C4-2B (cell line): Measurements from ENCODE around the gene EBF3.

ENCODE experiments used
- H3K27ac ChIP-seq: fragments of 450-650 bp; 2 replicates; pipeline ENCODE4 v1.5.1; 2017
- CTCF ChIP-seq: fragments of 450-650 bp; conservative IDR thresholded peaks from 2 replicates; pipeline ENCODE4 v1.5.1; 2017; ENCODE audit warnings: mild to moderate bottlenecking
- ZFX ChIP-seq: fragments of 450-650 bp; IDR thresholded peaks from 2 replicates; pipeline ENCODE4 v1.6.1; 2017

Gene EBF3

GRCh38 chr10:129893104-129894089 is 70.7 kb downstream of the EBF3 start:
- TF ChIP-seq ZFX: no peak
- no peak for TF ChIP-seq CTCF
- H3K27ac ChIP-seq: no peak overlapping the region

GRCh38 chr10:129892548-129893052 is 71.5 kb downstream of the EBF3 start:
- TF ChIP-seq ZFX: no peak
- TF ChIP-seq CTCF: no peak
- H3K27ac ChIP-seq: no peak overlapping the region

- TF ChIP-seq ZFX (no peak), CTCF (no peak)
Observed at GRCh38 chr10:129891806-129892205, 72.3 kb downstream of the EBF3 start.

GRCh38 chr10:129890170-129890569 is 73.9 kb downstream of the EBF3 start:
- TF ChIP-seq ZFX (no peak), CTCF (no peak)
- H3K27ac ChIP-seq: no peak overlapping the region

More at GRCh38 chr10:129891806-129892205, 72.3 kb downstream of the EBF3 start:
- no peak overlapping the region for H3K27ac ChIP-seq

GRCh38 chr10:129888784-129889616 is 75.1 kb downstream of the EBF3 start:
- TF ChIP-seq CTCF (peak; percentile 91), ZFX (no peak)
- H3K27ac ChIP-seq: no peak overlapping the region

- TF ChIP-seq ZFX: no peak
- TF ChIP-seq CTCF: no peak
- no peak overlapping the region for H3K27ac ChIP-seq
Observed at GRCh38 chr10:129887986-129888783, 75.9 kb downstream of the EBF3 start.
